H4 (cell line): ENCODE measurements around the gene XRCC4. TPM values are rescaled to one million over a fixed set of nuclear protein-coding genes. Genes with fewer than 3 reads are reported as not detected.

Experiments
- DNase-seq: peaks from one replicate; pipeline ENCODE4 v3.0.0-alpha.2; 2015; ENCODE audit warnings: low spot score
- total RNA-seq: library from RNA; depleted of rRNA; stranded (reverse); fragments of >200 nt; shearing (Covaris generic); gene quantifications from 2 replicates; pipeline ENCODE4 v1.2.3, GENCODE V29; 2014

XRCC4 gene
- total RNA-seq, 1 experiment from 2014 or later, result 21.5 TPM

- no peak for DNase-seq
These were observed 5.9 kb upstream of the XRCC4 start for GRCh38 chr5:83071286-83072051.

- DNase-seq, result no peak
These were observed 4.4 kb upstream of the XRCC4 start for GRCh38 chr5:83072966-83073365.

GRCh38 chr5:83077662-83078261 lies 415 bp downstream of the XRCC4 start:
- peak; percentile 7 for DNase-seq

DNA sequence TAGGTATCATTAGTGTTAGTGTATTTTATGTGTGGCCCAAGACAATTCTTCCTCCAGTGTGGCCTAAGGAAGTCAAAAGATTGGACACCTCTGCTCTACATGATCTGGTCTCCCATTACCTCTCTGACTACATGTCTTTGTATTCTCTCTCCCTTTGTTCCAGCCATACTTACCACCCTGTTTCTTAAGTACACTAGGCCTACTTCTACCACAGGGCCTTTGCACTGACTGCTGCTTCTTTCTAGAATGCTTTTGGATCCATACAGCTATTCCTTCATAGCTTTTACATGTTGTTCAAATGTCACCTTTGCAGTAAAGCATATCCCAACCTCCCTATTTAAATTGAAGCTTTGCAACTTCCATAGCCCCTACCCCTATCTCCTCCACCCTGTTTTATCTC lies 5.4 kb downstream of the XRCC4 start:
- DNase-seq, result no peak

- no peak for DNase-seq
These were observed 7.0 kb downstream of the XRCC4 start for GRCh38 chr5:83084336-83084735.

GRCh38 chr5:83085106-83085505 lies 7.8 kb downstream of the XRCC4 start:
- DNase-seq, result no peak

- no peak for DNase-seq
These were observed 12.8 kb downstream of the XRCC4 start for GRCh38 chr5:83090169-83090568.

- DNase-seq, result no peak
These were observed 15.3 kb downstream of the XRCC4 start for GRCh38 chr5:83092619-83093018.

- DNase-seq, result no peak
These were observed 16.3 kb downstream of the XRCC4 start for GRCh38 chr5:83093692-83094091.

DNA sequence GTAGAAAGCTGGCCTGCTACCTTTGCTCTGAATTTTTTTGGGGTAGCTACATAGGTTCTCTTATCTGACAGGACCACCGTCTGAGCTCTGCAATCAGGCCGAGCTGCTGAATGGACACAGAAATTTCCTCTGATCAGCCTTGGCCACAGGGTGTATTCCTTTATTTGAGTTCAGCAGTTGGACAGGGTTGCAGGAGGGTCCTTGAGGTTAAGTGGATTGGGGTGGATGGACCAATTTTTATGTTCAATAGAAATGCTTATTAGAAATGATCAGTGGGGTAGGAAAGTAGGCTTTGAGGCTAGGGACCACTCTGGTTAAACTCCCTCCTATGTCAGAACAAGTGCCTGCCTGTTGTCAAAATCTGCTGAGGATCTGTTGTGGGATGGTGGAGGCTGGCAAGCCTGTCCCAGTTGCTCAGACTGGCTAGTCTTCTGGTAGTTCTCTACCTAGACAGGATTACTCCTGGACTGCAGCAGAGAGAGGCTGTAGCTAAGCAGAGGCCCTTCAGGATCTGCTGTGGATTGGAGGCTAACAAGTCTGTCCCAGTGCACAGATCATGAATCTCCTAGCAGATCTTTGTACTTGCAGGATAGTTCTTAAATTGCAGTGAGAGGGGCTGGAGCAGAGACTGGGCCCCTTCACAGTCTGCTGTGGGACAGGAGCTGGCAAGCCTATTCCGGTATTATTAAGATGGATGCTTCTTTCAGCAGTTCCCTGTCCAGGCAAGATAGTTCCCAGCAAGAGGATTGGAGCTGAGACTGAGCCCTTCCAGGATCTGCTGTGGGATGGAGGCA lies 18.0 kb downstream of the XRCC4 start:
- DNase-seq, result no peak

- peak; percentile 48 for DNase-seq
These were observed 18.7 kb downstream of the XRCC4 start for GRCh38 chr5:83095957-83096539.

GRCh38 chr5:83096660-83097339 lies 19.5 kb downstream of the XRCC4 start:
- no peak for DNase-seq

DNA sequence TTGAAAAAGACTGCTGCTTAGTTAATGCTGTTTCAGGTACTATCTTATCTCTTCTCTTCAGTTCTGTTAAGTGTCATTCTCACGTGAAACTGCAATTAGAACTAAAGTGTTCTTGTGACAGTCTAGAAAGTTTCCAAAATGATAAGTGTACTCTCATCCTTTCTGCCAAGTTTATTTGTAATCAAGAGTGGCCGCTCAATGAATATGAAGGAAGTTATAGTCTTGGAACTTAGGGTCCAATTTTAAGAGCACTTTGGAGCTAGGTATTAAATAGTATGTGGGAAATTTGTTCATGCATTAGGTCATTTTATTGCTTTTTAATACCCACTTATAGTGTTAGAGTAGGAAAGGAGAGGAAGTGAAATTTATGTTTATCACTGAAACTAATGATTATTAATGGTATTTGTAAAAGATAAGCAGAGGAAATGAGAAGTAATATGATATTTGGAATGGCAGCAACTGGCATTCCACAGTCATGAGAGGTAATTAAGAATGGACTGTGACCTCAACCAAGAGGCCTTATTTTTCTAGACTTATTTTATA lies 20.4 kb downstream of the XRCC4 start:
- no peak for DNase-seq

DNA sequence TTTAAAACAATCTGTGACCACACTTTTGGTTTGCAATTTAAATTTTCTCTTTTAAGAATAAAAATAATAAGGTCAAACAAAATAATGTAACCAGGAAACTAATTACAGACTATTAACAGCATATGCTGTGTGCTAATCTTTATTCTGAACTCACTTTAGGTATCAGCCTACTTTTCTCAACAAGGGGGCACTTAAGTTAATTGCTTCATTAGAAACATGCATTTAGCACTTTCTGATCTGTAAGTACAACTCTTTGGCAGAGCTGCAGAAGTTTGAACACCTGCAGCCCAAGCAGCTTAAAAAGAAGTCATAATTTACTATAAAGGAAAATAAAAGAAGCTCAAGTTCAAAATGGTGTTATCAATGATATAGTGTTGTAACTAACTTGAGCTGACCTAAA lies 21.7 kb downstream of the XRCC4 start:
- no peak for DNase-seq

GRCh38 chr5:83099445-83099844 lies 22.1 kb downstream of the XRCC4 start:
- no peak for DNase-seq

GRCh38 chr5:83101514-83101913 lies 24.2 kb downstream of the XRCC4 start:
- no peak for DNase-seq

DNA sequence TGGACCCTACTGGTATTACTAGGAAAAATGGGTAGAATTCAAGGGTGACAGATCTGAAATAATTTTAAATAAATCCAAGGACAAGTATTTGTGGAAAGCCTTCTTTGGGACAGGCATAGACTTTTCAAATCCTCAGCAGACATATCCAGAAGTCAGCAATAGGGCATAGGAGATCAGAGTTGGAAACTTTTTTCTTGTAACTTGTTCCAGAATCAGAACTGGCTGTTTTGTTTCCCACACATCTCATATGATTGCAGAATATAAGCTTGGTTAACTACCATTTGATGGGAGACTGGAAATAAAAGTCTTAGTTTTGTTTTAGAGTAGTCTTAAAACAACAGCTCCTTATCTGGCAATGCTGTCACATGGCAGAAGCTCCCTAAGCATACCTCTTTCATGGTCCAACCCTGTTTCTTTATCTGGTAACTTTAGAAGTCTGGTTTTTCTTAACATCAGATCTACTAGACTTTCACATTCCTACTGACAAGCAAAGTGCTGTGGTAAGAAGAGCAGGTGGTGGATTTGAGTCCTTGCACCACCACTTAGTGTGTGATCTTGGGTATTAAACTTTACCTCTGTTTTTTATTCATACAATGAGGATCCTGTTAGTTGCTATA lies 25.1 kb downstream of the XRCC4 start:
- no peak for DNase-seq

DNA sequence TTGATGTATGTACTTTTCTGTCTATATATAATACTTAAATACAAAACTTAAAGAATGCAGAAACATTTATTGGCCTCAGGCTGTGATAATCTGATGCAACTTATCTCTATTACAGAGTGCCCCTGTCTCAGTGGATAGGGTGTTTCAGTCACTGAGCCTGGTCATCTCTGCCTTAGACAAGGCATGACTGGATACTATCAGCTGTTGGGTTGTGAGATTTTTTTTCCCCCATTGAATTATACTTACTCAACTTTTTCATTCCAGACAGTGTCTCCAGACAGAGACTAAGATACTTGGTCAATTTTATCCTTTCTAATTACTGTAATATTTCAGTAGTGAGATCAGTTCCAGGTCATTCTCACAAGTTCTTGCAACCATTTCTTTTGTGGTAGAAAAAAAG lies 26.7 kb downstream of the XRCC4 start:
- no peak for DNase-seq

GRCh38 chr5:83107692-83108420 lies 30.5 kb downstream of the XRCC4 start:
- no peak for DNase-seq

DNA sequence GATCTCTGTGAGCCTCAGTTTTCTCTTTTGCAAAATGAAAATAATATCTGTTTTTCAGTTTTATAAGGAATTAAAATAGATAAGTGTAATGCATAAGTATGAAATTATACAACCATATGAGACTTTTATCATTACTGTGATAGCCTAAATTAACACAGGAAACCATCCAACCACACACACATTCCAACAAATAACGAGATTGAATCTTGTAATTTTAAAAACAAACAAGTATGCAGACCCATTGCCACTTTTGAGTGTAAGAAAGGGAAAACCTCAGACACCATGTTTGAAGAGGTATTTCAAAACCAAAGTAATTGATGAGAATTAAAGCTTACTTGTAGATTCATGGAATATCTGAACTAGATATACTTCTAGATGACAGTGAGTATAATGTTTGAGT lies 32.0 kb downstream of the XRCC4 start:
- no peak for DNase-seq
